Stimulated activated CD4-positive, alpha-beta T cell treated with anti-CD3 and anti-CD28 coated beads, Interleukin-12 subunit alpha, Interleukin-12 subunit beta, amount 100 ng/mL, for 48 hours (primary cell): Measurements from ENCODE around the gene FAM180A.
"Not testable (repeated sequence)": the region's sequence is repeated elsewhere in the genome, so short reads cannot be mapped to it uniquely, and the experiment has no call there.

Experiments
- DNase-seq, 3 donors: peaks; one replicate each; pipeline ENCODE4 v3.0.0-alpha.2; 2020; ENCODE audit warnings: low read depth in 2 of 3, low spot score in 1 of 3

Gene FAM180A

DNA sequence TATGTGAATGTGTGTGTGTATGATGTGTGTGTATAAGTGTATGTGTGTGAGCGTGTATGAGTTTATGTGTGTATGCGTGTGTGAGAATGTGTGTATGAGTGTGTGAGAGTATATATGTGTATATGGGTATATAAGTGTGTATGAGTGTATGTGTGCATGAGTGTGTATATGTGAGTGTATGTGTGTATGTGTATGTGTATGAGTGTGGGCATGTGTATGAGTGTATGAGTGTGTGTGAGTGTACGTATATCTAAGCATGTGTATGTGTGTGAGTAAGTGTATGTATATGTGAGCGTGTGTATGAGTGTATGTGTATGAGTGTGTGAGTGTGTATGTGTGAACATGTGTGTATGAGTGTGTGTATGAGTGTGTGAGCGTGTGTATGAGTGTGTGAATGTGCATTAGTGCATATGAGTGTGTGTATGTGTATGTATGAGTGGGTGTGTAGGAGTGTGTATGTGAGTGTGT, 33.5 kb downstream of the FAM180A start:
- no peak for DNase-seq

DNA sequence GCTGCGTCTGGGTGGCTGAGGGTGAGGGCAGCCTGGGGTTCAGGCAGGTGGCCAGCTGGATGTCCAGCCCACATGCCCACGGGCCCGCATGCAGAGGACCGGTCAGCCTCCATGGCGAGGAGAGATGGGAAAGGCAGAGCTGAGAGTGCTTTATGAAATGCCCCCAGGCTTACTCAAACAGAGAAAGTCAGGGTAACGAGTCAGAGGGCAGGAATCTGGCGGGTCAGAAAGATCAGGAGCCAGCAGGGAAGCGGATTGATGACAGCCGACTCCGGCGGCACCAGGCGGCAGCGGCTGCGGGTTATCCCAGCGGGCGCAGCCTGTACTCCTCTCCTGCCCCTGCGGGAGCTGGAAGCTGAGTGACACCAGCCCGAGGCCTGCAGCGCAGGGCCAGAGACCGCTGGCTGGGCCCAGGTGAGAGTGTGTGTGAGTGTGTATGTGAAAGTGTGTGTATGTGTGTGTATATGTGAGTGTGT, 34.0 kb downstream of the FAM180A start:
- DNase-seq = no peak

DNA sequence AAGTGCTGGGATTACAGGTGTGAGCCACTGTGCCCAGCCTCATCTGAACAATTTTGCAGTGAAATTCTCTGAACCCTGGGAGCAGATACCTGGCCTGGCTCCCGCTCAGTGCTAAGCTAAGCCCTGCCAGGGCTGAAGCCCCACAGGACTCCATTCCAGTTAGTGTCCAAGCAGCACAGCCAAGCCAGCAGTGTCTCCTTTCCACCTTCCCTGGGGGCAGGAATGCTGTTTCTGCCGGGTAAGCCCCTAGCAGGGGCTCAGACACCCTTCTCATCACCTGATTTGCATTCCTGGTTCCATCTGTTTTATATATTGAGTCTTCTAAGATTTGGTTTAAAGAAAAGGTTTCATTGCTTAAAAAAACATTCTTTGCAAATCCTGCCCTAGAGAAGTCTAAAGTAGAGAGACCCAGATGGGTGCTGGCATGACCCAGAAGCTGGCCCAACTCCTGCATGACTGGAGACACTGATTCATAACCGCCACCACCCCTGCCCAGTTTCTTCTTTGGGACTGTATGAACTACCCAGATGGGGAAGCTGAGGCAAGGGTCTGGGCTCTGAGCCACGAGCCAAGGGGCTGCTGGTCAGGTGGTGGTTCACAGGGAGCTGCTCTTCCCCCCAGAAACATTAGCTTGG, 34.7 kb downstream of the FAM180A start:
- no peak for DNase-seq

DNA sequence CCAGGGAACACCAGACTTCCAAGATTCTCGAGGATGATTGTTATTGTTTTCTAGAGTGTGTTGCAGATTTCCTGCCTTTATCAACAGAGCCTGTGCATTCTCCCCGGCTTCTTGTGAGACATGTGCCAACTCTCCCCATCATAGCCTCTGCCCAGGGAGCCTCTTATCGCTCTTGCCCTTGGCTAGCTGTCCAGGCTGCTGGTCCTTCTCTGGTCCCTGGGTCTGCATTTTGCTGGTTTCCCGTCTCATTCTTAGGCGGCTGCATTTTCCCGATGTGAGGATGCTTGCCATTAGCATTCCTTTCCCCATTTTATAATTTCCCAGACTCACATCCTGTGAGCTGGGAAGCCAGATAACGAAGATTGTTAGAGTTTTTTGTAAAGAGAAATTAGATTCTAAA, 35.8 kb downstream of the FAM180A start:
- no peak for DNase-seq

DNA sequence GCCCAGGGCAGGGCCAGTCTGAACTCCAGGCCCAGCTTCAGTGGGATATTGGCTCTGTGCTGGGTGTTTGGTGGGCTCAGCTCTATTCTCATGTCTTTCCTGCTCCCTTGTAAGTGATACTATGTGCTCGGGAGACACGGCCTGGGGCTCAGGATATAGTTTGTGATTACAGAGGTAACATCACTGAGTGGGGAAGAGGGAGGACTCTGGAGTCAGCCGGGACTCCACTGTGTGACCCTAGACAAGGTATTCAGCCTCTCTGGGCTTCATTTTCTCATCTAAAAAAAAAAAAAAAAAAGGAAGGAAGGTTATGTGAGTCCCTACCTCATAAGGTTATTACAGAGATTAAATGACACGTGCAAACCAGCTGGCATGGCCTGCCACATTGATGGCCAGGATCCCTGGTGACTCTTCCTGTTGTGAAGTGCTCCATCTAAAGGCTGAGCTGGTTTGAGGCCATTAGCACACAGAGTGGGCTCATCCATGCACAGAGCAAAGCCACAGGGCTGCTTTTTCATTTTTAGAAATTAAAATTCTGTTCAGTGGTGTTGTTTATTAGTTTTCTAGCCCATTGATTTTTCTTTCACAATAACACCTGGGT, 36.3 kb downstream of the FAM180A start:
- DNase-seq = no peak

DNA sequence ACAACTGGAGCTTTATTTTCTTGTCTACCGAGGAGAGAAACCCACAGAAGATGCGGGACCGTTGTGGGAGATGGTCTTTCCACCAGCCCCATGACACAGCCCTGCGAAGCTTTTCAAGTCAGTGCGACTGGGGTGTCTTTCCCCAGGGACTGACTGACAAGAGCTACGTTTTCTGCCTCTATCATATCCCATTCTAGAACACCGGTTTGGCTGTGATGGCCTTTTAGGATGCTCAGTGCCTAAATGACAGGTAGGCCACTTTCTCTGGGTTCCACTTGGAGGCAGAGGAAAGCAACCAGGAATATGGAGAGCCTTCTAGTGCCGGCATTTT, 37.5 kb downstream of the FAM180A start:
- DNase-seq = no peak

DNA sequence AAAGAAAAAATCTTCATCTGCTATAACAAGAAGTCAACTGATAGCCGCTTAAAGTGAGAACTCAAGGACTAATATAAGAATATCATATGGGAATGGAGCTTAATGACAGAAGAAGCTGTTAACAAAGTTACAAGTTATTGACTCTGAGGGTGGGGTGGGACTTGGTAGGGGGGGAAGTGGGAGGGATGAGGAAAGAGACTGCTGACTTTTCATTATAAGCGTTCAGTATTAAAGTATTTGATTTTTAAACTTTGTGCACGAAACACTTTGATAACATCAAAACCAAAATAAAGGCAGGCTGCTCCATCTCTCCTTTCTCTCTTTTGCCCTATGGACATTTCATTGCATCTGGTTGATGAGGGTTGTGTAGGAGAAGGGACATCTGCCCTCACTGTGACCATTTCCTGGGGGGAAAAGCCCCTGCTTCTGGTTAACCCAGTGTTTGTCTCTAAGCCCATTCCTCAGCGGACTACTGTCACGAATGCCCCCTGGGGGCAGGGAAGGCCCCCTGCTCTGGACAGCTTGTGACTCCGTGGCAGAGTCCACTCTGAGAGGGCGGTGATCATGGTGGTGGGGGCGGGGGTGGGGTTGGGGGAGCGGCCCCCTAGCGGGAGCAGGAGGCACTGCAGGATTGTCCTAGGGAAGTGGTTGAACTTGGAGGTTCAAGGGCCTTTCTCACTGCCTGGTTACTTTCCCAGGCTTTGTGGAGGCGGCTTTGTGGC, 38.0 kb downstream of the FAM180A start:
- DNase-seq = peak in 1 of 3 donors; percentile 14

DNA sequence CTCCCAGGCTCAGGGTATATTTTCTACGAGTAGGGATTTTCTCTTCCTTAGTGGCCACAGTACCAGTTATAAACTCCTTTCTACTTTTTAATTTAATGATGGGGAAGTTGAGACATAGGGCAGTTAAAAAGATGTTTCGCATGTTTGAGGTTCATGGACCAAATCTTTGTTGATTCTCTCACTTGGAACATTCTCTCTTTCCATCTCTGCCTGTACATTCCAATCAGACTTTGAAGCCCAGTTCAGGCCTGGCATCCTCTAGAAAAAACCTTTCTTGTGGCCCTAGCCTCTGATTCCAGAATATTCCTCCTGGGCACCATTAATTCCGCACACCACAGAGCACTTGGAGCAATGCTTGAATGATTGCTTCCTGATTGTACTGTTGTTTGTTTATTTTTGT, 39.1 kb downstream of the FAM180A start:
- DNase-seq = no peak

DNA sequence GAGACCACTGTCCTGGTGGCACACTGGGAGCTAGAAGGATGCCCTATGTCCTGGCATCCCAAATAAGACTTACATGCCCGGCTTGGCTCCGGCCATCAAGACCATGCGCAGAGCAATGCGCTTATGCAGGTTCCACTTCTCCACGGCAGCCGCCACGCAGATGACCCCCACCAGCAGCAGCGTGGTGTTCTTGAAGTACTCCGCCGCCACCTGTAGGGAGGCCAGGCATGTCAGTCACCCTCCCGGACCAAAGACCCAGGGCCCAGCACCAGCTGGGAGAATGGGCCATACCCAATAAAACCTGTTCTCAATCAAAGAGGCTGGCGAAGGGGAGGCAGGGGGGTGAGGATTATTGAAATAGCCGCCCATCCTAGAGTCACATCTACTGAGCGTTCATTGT, 40.6 kb downstream of the FAM180A start:
- DNase-seq = no peak

DNA sequence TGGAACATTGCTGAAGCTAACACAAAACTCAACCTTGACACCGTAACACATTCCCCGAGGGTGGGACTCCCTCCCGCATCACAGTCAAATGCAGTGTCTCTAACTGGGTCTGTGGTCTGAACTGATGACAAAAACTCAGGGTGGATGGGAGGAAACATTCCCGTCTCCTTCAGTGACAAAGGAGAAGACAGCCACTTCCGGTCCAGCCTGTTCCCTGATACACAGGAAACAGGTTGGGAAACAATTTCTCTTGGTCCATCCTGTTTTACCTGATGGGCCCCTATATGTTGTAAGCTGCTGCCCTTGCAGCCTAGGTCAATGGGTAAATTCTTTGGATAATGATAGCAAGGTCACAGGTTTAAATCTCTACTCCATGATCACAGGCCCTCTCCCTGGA, 41.0 kb downstream of the FAM180A start:
- no peak for DNase-seq

DNA sequence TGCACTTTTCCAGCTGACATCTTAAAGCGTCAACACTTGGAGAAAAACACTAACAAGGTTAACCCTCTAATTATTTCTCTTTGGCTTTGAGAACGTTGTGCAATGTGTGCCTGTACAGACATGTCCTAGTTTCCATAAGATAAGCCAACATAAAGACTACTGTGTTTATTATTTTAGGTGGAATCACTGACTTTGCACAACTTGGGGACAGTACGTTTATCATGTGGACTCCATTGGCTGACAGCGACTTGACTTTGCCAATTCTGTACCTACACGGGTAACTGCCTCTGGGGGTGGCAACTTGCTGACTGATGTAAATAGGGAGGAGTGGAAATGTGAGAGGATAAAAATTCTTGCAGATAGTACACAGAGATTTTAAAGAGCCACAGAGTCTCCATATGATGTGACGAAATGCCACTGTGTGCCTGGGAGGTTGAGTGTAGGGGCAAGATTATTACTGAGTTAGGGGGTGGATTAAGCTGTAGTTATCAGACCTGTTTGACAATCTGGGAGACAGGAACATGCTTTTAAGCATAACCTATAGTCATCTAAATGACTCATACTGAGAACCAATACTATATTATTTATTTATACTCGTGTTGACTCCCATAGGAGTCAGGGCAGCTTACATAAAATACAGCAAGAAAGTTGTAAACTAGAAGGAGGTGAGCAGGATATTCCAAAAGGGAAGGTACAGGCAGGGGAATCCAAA, 41.6 kb downstream of the FAM180A start:
- no peak for DNase-seq

DNA sequence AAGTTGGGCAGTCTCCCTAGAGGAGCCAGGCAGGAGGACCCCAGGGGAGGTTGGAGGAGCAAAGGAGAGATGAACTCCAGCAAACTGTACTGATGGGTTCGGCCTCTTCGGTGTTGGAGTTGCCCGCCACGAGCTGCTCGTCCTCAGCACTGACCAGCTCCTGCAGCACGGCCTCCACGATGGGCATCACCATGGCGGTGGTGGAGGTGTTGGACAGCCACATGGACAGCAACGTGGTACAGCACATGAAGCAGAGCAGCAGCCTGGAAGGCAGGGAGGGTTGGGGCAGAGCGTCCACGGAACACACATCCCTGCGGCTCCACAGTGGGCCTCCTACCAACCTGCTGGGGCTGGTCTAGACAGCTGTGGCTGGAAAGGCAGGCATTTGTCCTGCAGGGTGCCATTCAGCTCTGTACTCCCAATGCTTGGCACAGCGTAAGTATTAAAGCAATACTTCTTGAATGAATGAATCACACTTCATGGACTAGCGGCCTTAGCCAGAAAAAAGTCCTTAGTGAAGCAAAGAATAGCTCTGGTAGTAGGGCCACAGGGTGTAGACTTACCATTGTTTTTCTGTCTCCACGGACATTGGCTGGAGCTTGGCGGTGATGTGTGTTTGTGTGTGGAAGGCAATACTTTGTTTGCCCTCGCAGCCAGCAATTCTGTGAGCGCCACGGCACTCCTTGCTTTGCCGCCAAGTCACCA, 42.4 kb downstream of the FAM180A start:
- no peak for DNase-seq

DNA sequence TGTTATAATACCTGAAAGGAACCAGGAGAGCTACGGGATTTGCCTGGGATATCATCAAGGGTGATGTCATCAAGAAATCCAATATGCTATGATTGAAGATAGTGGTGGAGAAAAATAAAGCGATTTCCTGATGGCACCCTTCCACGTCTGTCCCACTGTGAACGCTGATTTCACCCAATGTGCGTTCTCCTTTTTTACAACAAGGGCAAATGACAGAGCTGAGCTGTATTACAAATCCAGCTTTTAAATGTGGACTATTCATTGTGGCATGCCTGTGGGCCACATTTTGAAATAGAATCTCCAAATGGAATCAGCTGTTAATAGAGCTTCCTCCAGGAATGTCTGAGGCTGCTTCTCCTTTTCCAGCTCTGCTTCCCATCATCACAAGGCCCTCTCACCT, 43.9 kb downstream of the FAM180A start:
- DNase-seq = no peak

DNA sequence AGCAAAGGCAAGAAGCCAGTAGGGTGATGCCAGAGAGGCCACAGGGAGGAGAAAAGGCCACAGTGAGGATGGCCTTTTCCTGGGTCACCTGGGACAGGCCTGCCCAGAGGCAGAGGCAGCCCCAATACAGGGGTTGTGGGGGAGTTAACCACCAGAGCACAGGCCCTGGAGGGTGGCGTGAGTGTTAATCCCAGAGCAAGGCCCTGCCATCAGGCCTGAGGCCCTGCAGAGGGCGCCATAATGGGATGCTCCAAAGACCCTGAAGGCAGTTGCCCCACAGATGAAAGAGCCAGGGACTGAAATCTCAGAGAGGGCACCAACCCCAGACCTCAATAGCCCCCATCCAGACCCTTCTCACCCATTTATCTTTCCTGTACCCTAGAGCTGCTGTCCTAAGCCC, 44.5 kb downstream of the FAM180A start:
- no peak for DNase-seq

DNA sequence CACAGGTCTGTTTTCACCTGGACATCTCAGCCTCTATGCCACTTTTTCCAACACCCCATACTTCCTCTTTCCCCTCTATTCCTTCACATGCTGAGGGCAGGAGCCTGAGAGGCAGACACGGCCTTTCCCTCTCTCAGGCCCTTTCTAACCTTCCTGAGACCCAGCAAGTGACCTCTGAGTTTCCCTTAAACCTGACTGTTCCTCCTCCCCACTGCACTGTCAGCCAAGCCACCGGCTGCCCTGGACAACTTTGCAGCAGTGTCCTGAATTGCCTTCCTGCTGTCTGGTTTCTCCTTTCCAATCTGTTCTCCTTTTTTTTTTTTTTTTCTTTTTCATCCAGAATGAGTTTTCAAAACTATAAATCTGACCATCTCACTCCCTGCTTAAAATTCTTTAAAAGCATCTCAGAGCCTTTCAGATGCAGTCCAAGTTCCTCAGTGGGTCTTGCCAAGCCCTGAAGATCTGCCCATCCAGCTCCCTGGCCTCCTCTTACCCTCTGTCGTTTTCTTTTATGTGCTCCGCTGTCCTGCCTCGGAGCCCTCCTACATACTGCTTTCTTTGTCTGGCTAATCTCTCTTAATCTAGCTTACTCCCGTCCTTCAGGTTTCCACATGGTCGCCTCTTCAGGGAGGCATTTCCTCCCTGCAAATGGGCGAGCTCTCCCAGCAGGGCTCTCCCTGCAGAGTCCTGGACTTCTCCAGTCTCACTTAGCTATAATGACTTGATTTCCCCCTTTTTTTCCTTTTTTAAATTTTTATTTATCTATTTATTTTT, 51.1 kb downstream of the FAM180A start:
- no peak for DNase-seq

DNA sequence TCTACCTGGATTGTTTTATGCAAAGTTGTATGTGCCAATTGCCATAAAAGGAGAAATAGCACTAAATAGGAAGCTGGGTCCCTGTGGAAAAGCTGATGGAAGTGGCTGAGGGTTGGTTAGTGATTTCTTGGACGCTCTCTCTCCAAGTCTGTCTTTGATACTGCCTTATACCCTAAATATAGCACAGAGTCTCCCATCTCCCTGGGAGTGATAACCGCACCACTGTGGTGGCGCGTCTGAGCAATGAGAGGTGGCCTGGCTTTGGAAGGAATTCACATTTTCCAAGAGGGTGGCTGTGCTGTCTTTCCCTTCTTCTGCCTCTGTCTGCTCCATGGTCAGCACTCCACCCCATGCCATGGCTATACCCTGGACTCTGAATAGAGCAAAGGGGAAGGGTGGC, 55.1 kb downstream of the FAM180A start:
- no peak for DNase-seq

DNA sequence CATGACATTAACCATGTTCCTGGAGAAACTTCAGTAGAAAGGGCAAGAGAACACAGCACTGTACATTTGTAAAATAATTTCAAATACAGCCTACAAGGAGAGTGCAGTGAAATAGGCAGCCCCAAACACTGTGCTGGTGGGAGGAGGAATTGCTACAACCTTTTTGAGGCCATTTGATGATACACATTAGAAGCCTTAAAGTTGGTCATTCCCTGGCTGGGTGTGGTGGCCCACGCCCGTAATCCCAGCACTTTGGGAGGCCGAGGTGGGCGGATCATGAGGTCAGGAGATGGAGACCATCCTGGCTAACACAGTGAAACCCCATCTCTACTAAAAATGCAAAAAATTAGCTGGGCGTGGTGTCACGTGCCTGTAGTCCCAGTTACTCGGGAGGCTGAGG, 56.0 kb downstream of the FAM180A start:
- not testable (repeated sequence) for DNase-seq

DNA sequence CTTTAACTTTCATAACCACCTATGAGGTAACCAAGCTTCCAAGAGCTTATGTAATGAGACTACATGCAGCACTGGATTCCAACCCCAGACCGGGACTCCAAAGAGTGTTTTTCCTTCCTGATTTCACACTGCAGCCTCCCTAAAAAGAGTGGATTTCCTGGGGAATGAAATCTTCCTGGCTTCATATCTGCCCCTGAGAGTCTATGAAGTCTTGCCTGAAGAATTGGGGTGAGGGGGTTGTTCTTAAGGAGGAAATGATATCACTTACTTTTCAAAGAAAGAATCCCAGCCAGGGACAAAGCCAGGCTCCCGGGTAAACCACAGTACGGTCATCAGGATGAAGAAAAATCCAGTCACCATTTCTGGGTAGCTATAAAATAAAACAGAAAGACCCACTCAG, 56.6 kb downstream of the FAM180A start:
- DNase-seq = no peak

DNA sequence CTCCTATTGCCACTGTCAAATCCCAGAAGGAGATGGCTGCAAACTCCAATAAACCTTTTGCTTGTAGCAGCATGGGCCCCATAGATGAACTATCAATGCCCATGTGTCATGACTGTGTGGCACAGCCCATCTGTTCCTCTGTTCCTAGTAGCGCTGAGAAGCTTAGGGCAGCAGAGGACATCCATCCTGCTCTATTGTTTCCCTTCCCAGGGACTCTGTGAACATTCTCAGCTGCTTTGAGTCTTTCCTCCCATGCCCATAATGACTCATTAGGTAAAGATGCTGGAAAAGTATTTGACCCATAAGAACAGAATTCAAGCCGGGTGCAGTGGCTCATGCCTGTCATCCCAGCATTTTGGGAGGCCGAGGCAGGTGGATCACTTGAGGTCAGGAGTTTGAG, 58.0 kb downstream of the FAM180A start:
- DNase-seq = no peak

DNA sequence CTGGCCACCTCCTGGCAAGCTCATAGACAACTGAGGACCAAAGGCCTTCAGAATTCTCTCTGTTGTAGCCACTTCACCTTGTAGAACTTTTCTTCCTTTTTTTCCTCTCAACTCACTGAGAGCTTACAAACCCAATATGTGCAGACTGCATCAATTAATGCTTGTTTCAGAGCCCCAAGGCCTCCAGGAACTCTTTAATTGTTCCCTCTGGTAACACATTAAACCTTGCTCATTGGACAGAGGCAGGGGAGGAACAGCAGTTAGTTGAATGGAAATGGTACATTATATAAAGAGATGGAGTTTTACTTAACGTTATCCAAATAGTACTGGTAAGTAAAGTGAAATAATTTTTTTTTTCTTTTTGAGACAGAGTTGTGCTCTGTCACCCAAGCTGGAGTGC, 61.1 kb downstream of the FAM180A start:
- DNase-seq = no peak
